Heart left ventricle (tissue), 13 donors: ENCODE data around the gene SGSH.

ENCODE experiments used
- CTCF ChIP-seq, 12 donors: fragments of 200-600 bp; sonication (generic) in 4 of 12; IDR thresholded peaks; one replicate each; pipeline versions ENCODE4 v1.5.0 to v1.8.0; 2018 to 2022; ENCODE audit warnings: antibody characterized with exemption in 12 of 12, mild to moderate bottlenecking in 5 of 12
- POLR2A ChIP-seq, 2 donors: fragments of 450-650 bp; IDR thresholded peaks; one replicate each; pipeline ENCODE4 v1.6.1; 2017; ENCODE audit warnings: antibody characterized with exemption in 2 of 2, mild to moderate bottlenecking in 2 of 2, moderate library complexity in 2 of 2
- donor health status: ischemic (EF 13 %, LVEDD 7.1; RV severe dilation, severe dysfunction).
- donor health status: DM: no; HTN: yes; CAD: no.
- donor health status: DM: no; HTN: no; CAD: no.
- donor health status: ischemic (EF 25% LVEDD 6.9; RV normal size, moderate dysfunction).
- donor health status: ischemic (EF 25% LVEDD 5.7; RV mildly dilated, moderate dysfunction).
- donor health status: ischemic (EF 35%, LVEDD 5.7; RV mildly dilated, moderate dysfunction).
- donor health status: nonischemic (EF 11% LVEDD 7.7; RV severe dilation, severe dysfunction).
- donor health status: DM: yes; HTN: yes; CAD: no.
- donor health status: PGD.
- donor health status: ischemic (EF 29% LVEDD 5.4; RV normal size, mild dysfunction).
- donor health status: nonischemic (EF 23%, LVEDD 6.1; RV moderate dilation, normal function).

- TF ChIP-seq POLR2A (IDR thresholded peaks at IDR 0.05) = no peak
- no peak for TF ChIP-seq CTCF (IDR thresholded peaks at IDR 0.05)
Measured at GRCh38 chr17:80236911-80237310, 16.8 kb upstream of the SGSH start.
